GM21526 (cell line): ENCODE results near the gene SLC11A2.
"Not testable (repeated sequence)": the region's sequence is repeated elsewhere in the genome, so short reads cannot be mapped to it uniquely, and the experiment has no call there.

ENCODE experiments used
- ATAC-seq: cut with Tn5 transposase; IDR thresholded peaks from one replicate; pipeline ENCODE4 v1.9.1; 2021; ENCODE audit warnings: moderate library complexity; ENCODE audit not compliant: unreplicated experiment, low FRiP score

SLC11A2 gene

DNA sequence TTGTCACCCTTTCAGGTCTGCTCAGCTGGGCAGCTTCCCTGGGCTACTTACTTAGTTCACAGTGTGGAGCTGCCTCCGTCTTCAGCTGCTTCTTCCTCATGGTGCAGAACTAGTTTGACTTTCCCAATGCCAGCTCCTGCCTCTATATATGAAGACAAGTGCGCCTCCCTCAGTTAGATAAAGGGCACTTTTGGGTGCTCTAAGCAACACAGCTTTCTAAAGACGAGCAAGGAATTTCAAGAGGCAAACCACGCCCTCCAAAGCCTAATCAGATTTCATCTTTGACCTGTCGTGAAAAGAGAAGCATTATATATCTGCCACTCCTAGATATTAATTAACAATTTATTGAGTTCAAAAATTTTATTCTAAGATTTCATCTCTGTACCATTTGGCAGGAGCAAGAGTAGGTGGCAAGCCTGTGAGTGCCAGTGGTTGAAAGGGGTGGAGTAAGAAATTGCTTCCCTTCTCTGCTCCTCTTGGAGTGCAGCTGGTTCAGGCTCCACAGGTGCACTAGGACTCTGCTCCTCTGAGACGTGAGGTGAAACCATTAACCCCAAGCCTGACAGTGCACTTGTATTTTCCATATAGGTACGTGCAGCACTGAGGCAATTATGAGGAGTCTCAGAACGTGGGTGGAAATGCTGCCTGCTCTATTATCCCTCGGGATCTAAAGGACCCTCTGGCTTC is 2.1 kb upstream of the SLC11A2 start:
- no peak for ATAC-seq

DNA sequence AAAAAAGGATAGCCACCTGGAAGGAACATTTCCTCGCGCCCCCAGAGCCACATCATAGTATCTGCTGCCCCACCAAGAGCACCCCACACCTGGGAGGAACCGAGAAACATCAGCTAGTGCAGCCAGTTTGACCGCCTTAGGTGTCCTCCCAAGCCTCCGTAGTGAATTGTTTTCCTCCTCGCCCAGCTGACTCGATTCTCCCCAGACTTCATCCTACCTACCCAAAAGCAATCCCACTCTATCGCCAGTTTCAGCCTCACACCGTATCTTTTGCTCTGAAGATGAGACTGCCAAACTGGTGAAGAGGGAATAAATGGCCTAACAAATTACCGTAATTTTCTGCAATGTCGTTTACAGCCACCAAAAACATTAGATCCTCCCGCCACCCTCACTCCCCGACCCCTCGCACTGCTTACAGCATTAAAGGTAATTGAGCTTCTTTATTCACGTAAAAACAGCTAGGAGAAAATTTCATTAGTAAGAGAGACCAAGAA is 1.2 kb upstream of the SLC11A2 start:
- ATAC-seq = no peak

DNA sequence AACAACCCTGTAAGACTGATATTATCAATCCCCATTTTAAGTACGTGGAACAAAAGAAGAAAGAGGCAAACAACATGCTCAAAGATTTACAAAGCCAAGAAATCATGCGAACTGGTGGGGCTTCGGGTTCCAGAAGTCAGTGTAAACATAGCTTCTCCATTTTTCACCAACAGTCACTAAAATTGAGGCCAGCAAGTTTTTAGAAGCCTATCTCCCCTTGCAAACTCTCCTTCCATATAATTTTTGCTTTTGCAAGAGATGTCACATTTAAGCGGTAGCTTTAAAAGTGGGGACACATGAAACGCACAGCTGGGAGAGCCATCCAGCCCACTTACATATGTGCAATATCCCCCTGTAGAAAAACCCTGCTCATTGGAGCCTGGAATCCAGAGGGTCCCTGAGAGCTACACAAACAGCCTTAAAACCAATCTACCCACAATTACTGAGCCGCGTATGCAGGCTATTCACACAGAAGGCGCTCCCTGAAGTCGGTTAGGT is 797 bp downstream of the SLC11A2 start:
- no peak for ATAC-seq

GRCh38 chr12:51023625-51024382 is 2.4 kb downstream of the SLC11A2 start:
- no peak for ATAC-seq

GRCh38 chr12:51021694-51022093 is 4.5 kb downstream of the SLC11A2 start:
- no peak for ATAC-seq

DNA sequence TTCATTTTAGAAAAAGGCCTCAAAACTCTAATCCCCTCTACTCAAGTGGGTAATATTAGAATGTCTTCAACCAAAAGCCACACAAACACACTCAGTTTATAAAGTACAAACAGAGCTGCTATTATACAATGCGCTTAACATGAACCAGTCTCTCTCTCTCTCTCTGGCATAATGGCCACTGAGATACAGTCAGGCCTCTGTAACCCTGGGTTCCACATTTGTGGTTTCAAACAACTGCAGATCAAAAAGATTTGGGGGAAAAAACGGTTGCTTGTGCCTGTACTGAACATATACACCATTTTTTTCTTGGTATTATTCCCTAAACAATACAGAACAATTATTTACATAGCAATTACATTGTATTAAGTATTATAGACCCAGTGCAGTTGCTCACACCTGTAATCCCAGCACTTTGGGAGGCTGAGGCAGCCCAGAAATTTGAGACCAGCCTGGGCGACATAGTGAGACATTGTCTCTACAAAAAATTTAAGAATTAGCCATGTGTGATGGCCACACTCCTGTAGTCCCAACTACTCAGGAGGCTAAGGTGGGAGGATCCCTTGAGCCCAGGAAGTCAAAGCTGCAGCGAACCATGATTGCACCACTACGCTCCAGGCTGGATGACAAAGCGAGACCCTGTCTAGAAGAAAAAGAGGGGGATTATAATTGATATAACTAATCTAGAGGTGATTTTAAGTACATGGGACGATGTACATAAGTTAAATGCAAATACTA is 5.6 kb downstream of the SLC11A2 start:
- ATAC-seq = no peak

GRCh38 chr12:51019927-51020326 is 6.3 kb downstream of the SLC11A2 start:
- ATAC-seq = no peak

GRCh38 chr12:51018956-51019355 is 7.2 kb downstream of the SLC11A2 start:
- ATAC-seq = no peak

- no peak for ATAC-seq
Observed at GRCh38 chr12:51017452-51017851, 8.7 kb downstream of the SLC11A2 start.

DNA sequence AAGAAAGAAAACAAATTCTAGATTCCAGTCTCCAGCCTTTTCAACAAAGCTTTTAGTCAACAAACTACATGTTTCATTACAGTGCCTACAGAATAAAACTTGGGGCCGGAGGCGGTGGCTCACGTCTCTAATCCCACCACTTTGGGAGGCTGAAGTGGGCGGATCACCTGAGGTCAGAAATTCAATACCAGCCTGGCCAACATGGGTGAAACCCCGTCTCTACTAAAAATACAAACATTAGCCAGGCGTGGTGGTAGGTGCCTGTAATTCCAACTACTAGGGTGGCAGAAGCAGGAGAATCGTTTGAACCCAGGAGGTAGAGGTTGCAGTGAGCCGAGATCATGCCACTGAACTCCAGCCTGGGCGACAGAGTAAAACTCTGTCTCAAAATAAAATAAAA is 11.7 kb downstream of the SLC11A2 start:
- ATAC-seq = not testable (repeated sequence)

GRCh38 chr12:51013441-51013840 is 12.7 kb downstream of the SLC11A2 start:
- ATAC-seq = no peak

- no peak for ATAC-seq
Observed at GRCh38 chr12:51012570-51013236, 13.5 kb downstream of the SLC11A2 start.

DNA sequence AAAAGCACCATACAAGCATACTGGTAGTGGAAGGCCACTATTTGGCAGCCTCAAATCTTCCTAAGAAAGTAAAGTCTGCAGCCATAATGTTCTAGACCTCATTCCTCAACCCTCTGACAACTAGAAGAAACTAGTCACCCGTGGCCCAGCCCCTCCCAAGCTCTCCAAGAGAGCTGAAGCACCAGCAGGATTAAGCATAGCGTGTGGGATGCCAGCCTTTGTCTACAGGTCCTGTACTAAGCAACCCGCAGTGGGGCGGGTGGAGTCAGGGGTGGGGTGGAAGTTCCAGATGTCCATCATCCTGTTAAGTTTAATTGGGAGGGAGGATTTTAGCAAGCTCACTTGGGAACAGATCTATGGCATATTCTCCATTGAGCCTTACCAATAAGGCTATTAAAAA is 14.2 kb downstream of the SLC11A2 start:
- no peak for ATAC-seq

DNA sequence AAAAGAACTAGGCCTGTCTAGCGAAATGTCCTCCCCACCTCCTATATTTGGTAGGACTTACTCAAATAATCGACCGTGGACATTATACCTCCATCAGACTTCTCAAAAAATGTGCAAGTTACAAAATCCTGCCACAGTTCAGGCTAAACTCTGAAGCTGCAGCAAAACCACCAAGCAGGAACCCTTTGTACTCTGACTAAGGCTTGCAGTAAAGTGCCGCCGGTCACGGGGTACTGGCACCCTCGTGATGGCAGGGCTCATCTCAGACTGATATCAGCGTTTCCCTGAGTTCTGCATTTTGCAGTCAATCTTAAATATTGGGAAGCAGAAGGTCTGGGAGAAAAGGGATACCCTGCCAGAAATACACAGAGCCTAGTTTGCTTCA is 17.1 kb downstream of the SLC11A2 start:
- ATAC-seq = no peak

DNA sequence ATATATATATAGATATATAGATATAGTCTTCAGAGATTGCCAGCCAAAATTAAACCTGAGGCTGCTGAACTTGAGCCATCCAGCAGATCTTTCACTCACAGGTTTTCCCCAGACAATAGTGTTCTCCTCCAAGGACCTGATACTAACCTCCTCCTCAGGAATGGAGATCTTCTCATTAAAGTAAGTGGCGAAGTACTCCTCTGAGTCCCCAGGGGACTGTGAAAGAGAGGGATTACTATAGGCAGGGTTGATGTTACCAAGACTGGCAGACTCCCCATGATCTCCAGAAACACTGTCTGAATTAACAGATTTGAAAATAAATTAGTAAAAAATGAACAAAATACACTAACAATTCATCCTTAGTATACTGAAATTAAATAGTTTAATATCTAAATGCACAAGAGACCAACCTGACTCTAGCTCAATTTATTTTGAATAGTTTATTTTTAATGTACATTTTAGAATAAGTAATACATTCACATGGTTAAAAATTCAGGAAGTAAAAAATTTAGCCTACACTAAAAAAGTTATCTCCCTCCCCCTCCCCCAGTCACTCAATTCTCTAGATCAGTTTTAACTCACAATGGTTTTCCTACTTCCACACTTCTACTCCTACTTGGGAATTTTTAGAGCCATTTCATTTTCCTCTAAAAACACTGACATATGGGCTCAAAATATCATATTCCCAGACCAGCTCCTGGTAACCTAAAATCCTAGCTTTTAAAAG is 17.7 kb downstream of the SLC11A2 start:
- no peak for ATAC-seq

GRCh38 chr12:51005671-51006070 is 20.5 kb downstream of the SLC11A2 start:
- no peak for ATAC-seq

DNA sequence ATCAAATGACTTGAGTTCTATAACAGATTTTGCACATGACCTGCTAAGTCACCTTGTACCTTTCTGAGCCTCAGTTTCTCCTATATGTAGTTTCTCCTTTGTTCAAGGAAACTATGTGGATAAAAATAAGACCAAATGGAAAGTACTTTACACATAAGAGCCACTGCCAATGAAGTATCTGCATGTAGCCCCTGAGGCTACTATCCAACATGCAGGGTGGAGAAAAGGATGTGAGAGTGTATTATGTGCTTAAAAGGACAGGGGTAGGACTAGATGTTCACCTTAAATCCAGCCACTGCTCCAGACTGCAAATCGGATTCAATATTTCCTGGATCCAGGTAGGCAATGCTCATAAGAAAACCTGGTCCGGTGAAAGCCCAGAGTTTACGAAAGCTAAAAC is 21.2 kb downstream of the SLC11A2 start:
- ATAC-seq = no peak

GRCh38 chr12:51004504-51004903 is 21.7 kb downstream of the SLC11A2 start:
- ATAC-seq = no peak

GRCh38 chr12:51001799-51002198 is 24.4 kb downstream of the SLC11A2 start:
- ATAC-seq = no peak

- ATAC-seq = no peak
Observed at GRCh38 chr12:51000245-51000644, 25.9 kb downstream of the SLC11A2 start.
